H9 (cell line): ENCODE measurements around the gene SLC24A4. TPM values are rescaled to one million over a fixed set of nuclear protein-coding genes. Genes with fewer than 3 reads are reported as not detected.
A peak's percentile ranks its signal among the peaks of the same experiment; 100 is the strongest.

Experiments used
- DNase-seq: peaks from one replicate; pipeline ENCODE4 v3.0.0-alpha.2; 2017
- H2AFZ ChIP-seq: one replicate; pipeline ENCODE4 v1.6.1; 2013; ENCODE audit warnings: mild to moderate bottlenecking, low read length, control low read depth, moderate library complexity
- H2AK5ac ChIP-seq: 2 replicates; pipeline ENCODE4 v1.6.1; 2013; ENCODE audit warnings: low read length, control low read depth, mixed read lengths; ENCODE audit not compliant: insufficient read length
- H2BK120ac ChIP-seq: one replicate; pipeline ENCODE4 v1.6.1; 2013; ENCODE audit warnings: low read depth, mild to moderate bottlenecking, low read length, control low read depth, inconsistent platforms; ENCODE audit not compliant: poor library complexity, severe bottlenecking
- H2BK12ac ChIP-seq: 2 replicates; pipeline ENCODE4 v1.6.1; 2013; ENCODE audit warnings: low read length, control low read depth, mixed read lengths, low read depth; ENCODE audit not compliant: insufficient read length
- H2BK15ac ChIP-seq: 2 replicates; pipeline ENCODE4 v1.6.1; 2013; ENCODE audit warnings: low read depth, low read length, control low read depth
- H2BK20ac ChIP-seq: one replicate; pipeline ENCODE4 v1.6.1; 2013; ENCODE audit warnings: low read depth, mild to moderate bottlenecking, low read length, control low read depth, inconsistent platforms; ENCODE audit not compliant: poor library complexity, severe bottlenecking
- H2BK5ac ChIP-seq: 2 replicates; pipeline ENCODE4 v1.6.1; 2013; ENCODE audit warnings: low read length, control low read depth, mixed read lengths; ENCODE audit not compliant: insufficient read length
- H3K14ac ChIP-seq: 2 replicates; pipeline ENCODE4 v1.6.1; 2013; ENCODE audit warnings: low read length, control low read depth; ENCODE audit not compliant: insufficient read depth
- H3K18ac ChIP-seq: 2 replicates; pipeline ENCODE4 v1.6.1; 2013; ENCODE audit warnings: low read depth, mild to moderate bottlenecking, mixed read lengths, low read length, control low read depth; ENCODE audit not compliant: insufficient read length
- H3K23ac ChIP-seq: 2 replicates; pipeline ENCODE4 v1.6.1; 2013; ENCODE audit warnings: low read length, control low read depth, mixed read lengths, low read depth; ENCODE audit not compliant: insufficient read length
- H3K23me2 ChIP-seq: 2 replicates; pipeline ENCODE4 v1.6.1; 2013; ENCODE audit warnings: low read depth, mild to moderate bottlenecking, mixed read lengths, low read length, control low read depth; ENCODE audit not compliant: insufficient read length, poor library complexity, severe bottlenecking
- H3K27ac ChIP-seq: 2 replicates; pipeline ENCODE4 v1.5.1; 2013; ENCODE audit warnings: low read length, control low read depth, mixed read lengths, low read depth; ENCODE audit not compliant: insufficient read length
- H3K27me3 ChIP-seq: 2 replicates; pipeline ENCODE4 v1.6.1; 2013; ENCODE audit warnings: low read length, control low read depth, inconsistent platforms; ENCODE audit not compliant: insufficient read depth
- H3K4ac ChIP-seq: 2 replicates; pipeline ENCODE4 v1.6.1; 2013; ENCODE audit warnings: low read depth, mild to moderate bottlenecking, control low read depth, inconsistent platforms, low read length, moderate library complexity
- H3K4me1 ChIP-seq: 2 replicates; pipeline ENCODE4 v1.6.1; 2013; ENCODE audit warnings: low read length, control low read depth, inconsistent platforms; ENCODE audit not compliant: insufficient read depth
- H3K4me2 ChIP-seq: 2 replicates; pipeline ENCODE4 v1.6.1; 2013; ENCODE audit warnings: low read length, control low read depth, mixed read lengths; ENCODE audit not compliant: insufficient read length, insufficient read depth
- H3K56ac ChIP-seq: 2 replicates; pipeline ENCODE4 v1.6.1; 2013; ENCODE audit warnings: low read depth, mild to moderate bottlenecking, mixed read lengths, low read length, control low read depth; ENCODE audit not compliant: insufficient read length
- H3K79me1 ChIP-seq: 2 replicates; pipeline ENCODE4 v1.6.1; 2013; ENCODE audit warnings: low read depth, mild to moderate bottlenecking, moderate library complexity, low read length, control low read depth, inconsistent platforms; ENCODE audit not compliant: insufficient read depth, poor library complexity, severe bottlenecking
- H3K79me2 ChIP-seq: 2 replicates; pipeline ENCODE4 v1.6.1; 2013; ENCODE audit warnings: low read length, control low read depth, inconsistent platforms; ENCODE audit not compliant: insufficient read depth
- H3K9ac ChIP-seq: 2 replicates; pipeline ENCODE4 v1.6.1; 2013; ENCODE audit warnings: low read length, control low read depth, mixed read lengths; ENCODE audit not compliant: insufficient read length; ENCODE audit errors: extremely low read depth
- H3K9me3 ChIP-seq: one replicate; pipeline ENCODE4 v1.6.1; 2013; ENCODE audit warnings: low read depth, low read length, inconsistent platforms; ENCODE audit not compliant: control insufficient read depth
- H3T11ph ChIP-seq: one replicate; pipeline ENCODE4 v1.6.1; 2013; ENCODE audit warnings: mild to moderate bottlenecking, low read length, control low read depth, inconsistent platforms
- H4K20me1 ChIP-seq: one replicate; pipeline ENCODE4 v1.6.1; 2013; ENCODE audit not compliant: control insufficient read depth, insufficient read length, insufficient read depth
- H4K5ac ChIP-seq: 2 replicates; pipeline ENCODE4 v1.6.1; 2013; ENCODE audit warnings: low read depth, mild to moderate bottlenecking, mixed read lengths, low read length, control low read depth; ENCODE audit not compliant: insufficient read length
- H4K8ac ChIP-seq: replicated peaks from 2 replicates; pipeline ENCODE4 v1.6.1; 2013; ENCODE audit warnings: low read length, control low read depth, mixed read lengths, low read depth; ENCODE audit not compliant: insufficient read length
- H4K91ac ChIP-seq: 2 replicates; pipeline ENCODE4 v1.6.1; 2013; ENCODE audit warnings: low read depth, mild to moderate bottlenecking, moderate library complexity, mixed read lengths, low read length, control low read depth; ENCODE audit not compliant: insufficient read length
- H3K27ac Mint-ChIP-seq, 3 experiments: 2 replicates in 2 of 3; 3 replicates in 1 of 3; pipeline ENCODE4 v1.8.0; 2020 to 2021; ENCODE audit warnings: mixed read lengths in 3 of 3, mild to moderate bottlenecking in 1 of 3, moderate library complexity in 1 of 3
- H3K27me3 Mint-ChIP-seq: 2 replicates; pipeline ENCODE4 v1.8.0; 2021; ENCODE audit warnings: low read depth, mild to moderate bottlenecking, moderate library complexity, mixed read lengths
- H3K36me3 Mint-ChIP-seq, 3 experiments: 2 replicates in 2 of 3; 3 replicates in 1 of 3; pipeline ENCODE4 v1.8.0; 2020 to 2021; ENCODE audit warnings: low read depth in 3 of 3, mixed read lengths in 3 of 3; ENCODE audit not compliant: insufficient read depth in 1 of 3
- H3K4me1 Mint-ChIP-seq, 2 experiments: 2 replicates each; pipeline ENCODE4 v1.8.0; 2020; ENCODE audit warnings: mixed read lengths in 2 of 2
- H3K4me3 Mint-ChIP-seq, 2 experiments: 2 replicates in 1 of 2; 3 replicates in 1 of 2; pipeline ENCODE4 v1.8.0; 2020 to 2021; ENCODE audit warnings: mild to moderate bottlenecking in 2 of 2, mixed read lengths in 2 of 2, moderate library complexity in 1 of 2
- H3K9me3 Mint-ChIP-seq, 2 experiments: 2 replicates in 1 of 2; 3 replicates in 1 of 2; pipeline ENCODE4 v1.8.0; 2020; ENCODE audit warnings: mild to moderate bottlenecking in 2 of 2, mixed read lengths in 2 of 2, moderate library complexity in 1 of 2
- WGBS: extraction: QIAGEN DNeasy Blood & Tissue Kit; methylation state at CpG from one replicate; pipeline ENCODE4 v1.1.7; 2013; ENCODE audit warnings: missing lambda C conversion rate, low lambda C conversion rate, mixed read lengths; ENCODE audit not compliant: insufficient read length; ENCODE audit errors: extremely low coverage; 5-methylcytosine and 5-hydroxymethylcytosine counted together
- total RNA-seq: library from RNA; stranded (reverse); gene quantifications from 2 replicates; pipeline ENCODE4 v1.2.1, GENCODE V29; 2021
- TF ChIP-seq, protein P1 (sequence below): fragments of 200-600 bp; sonication (generic); conservative IDR thresholded peaks from 3 replicates; pipeline ENCODE4 v1.8.0; 2021; ENCODE audit warnings: antibody characterized with exemption, mild to moderate bottlenecking

Gene SLC24A4
- total RNA-seq, 1 experiment from 2014 or later: 0.24 TPM

- no peak overlapping the region for H3K18ac ChIP-seq
- no peak overlapping the region for H2AFZ ChIP-seq
- Mint-ChIP-seq H3K27ac (peak overlapping the region in 2 of 3 experiments; percentile 57 to 61; a peak in 1 of 7 replicates), H3K9me3 (0 out of 5 replicates have a peak, but pooled peaks cover 0 to 2% of the 10 kb centered on the region in 2 experiments), H3K4me3 (no peak overlapping the region), H3K4me1 (peaks cover 16 to 19% of the 10 kb centered on the region in 2 experiments), H3K36me3 (no peaks in the 10 kb centered on the region), H3K27me3 (peaks cover 6% of the 10 kb centered on the region)
- H3K27ac ChIP-seq: no peak overlapping the region
- WGBS: no CpG with 5 or more reads among the region's 6 CpGs
- no peaks in the 10 kb centered on the region for H4K20me1 ChIP-seq
- TF ChIP-seq, protein P1, sequence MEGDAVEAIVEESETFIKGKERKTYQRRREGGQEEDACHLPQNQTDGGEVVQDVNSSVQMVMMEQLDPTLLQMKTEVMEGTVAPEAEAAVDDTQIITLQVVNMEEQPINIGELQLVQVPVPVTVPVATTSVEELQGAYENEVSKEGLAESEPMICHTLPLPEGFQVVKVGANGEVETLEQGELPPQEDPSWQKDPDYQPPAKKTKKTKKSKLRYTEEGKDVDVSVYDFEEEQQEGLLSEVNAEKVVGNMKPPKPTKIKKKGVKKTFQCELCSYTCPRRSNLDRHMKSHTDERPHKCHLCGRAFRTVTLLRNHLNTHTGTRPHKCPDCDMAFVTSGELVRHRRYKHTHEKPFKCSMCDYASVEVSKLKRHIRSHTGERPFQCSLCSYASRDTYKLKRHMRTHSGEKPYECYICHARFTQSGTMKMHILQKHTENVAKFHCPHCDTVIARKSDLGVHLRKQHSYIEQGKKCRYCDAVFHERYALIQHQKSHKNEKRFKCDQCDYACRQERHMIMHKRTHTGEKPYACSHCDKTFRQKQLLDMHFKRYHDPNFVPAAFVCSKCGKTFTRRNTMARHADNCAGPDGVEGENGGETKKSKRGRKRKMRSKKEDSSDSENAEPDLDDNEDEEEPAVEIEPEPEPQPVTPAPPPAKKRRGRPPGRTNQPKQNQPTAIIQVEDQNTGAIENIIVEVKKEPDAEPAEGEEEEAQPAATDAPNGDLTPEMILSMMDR: no peak
- H3K23ac ChIP-seq: no peak overlapping the region
- H3K79me2 ChIP-seq: no peaks in the 10 kb centered on the region
- no peaks in the 10 kb centered on the region for H3K23me2 ChIP-seq
- H3K27me3 ChIP-seq: no peaks in the 10 kb centered on the region
- DNase-seq: peak; percentile 42
- H2BK12ac ChIP-seq: no peak overlapping the region
- no peaks in the 10 kb centered on the region; the same call in 1 of the 2 replicates for H3K4me1 ChIP-seq
- H3K4me2 ChIP-seq: no peak overlapping the region
- H3K9ac ChIP-seq: no peak overlapping the region
- H2BK15ac ChIP-seq: no peak overlapping the region
- H2BK120ac ChIP-seq: no peak overlapping the region
- H2AK5ac ChIP-seq: no peak overlapping the region
- H4K8ac ChIP-seq: no peak overlapping the region
- H4K5ac ChIP-seq: no peak overlapping the region
- H3K9me3 ChIP-seq: no peaks in the 10 kb centered on the region
- H3T11ph ChIP-seq: no peak overlapping the region
- H3K14ac ChIP-seq: no peak overlapping the region
- no peaks in the 10 kb centered on the region for H3K79me1 ChIP-seq
- H2BK20ac ChIP-seq: no peak overlapping the region
- no peak overlapping the region for H3K4ac ChIP-seq
- H2BK5ac ChIP-seq: no peak overlapping the region
- H4K91ac ChIP-seq: no peak overlapping the region
- no peak overlapping the region for H3K56ac ChIP-seq
These were observed 177.6 kb downstream of the SLC24A4 start for GRCh38 chr14:92500491-92500941.
